Memory B cell (primary cell): ENCODE data around the gene ORM2.

Experiments used
- ATAC-seq: fragments of 150-1000 bp; cut with Tn5 transposase; 2 replicates; pipeline ENCODE4 v1.10.0; 2021; ENCODE audit warnings: low read depth, mild to moderate bottlenecking, moderate library complexity
- DNase-seq, 2 donors: peaks; one replicate each; pipeline ENCODE4 v3.0.0; 2022; ENCODE audit warnings: low spot score in 2 of 2
- H3K27ac Mint-ChIP-seq: one replicate; pipeline ENCODE4 v1.8.0; 2022; ENCODE audit warnings: mild to moderate bottlenecking, moderate library complexity, mixed read lengths
- H3K27me3 Mint-ChIP-seq: one replicate; pipeline ENCODE4 v1.8.0; 2022; ENCODE audit warnings: mixed read lengths
- H3K36me3 Mint-ChIP-seq: one replicate; pipeline ENCODE4 v1.8.0; 2022; ENCODE audit warnings: mild to moderate bottlenecking, mixed read lengths
- H3K4me1 Mint-ChIP-seq: one replicate; pipeline ENCODE4 v1.8.0; 2022; ENCODE audit warnings: mixed read lengths
- H3K4me3 Mint-ChIP-seq: one replicate; pipeline ENCODE4 v1.8.0; 2022; ENCODE audit warnings: mild to moderate bottlenecking, moderate library complexity, mixed read lengths
- H3K9me3 Mint-ChIP-seq: one replicate; pipeline ENCODE4 v1.8.0; 2022; ENCODE audit warnings: mixed read lengths

ORM2 gene

GRCh38 chr9:114338187-114338586 is 8.5 kb downstream of the ORM2 start:
- ATAC-seq (no peak), DNase-seq (no peak)
- Mint-ChIP-seq H3K4me1 (peaks cover 19% of the 10 kb centered on the region), H3K9me3 (no peaks in the 10 kb centered on the region), H3K4me3 (no peak overlapping the region), H3K36me3 (peaks cover 32% of the 10 kb centered on the region), H3K27me3 (no peaks in the 10 kb centered on the region), H3K27ac (no peak overlapping the region)

GRCh38 chr9:114339130-114339908 is 9.7 kb downstream of the ORM2 start:
- ATAC-seq (peak; percentile 78), DNase-seq (peak; percentile 65 to 66)
- H3K27ac Mint-ChIP-seq = peak overlapping the region; percentile 89
- peaks cover 22% of the 10 kb centered on the region for H3K4me1 Mint-ChIP-seq
- no peaks in the 10 kb centered on the region for H3K27me3 Mint-ChIP-seq
- no peak overlapping the region for H3K4me3 Mint-ChIP-seq
- no peaks in the 10 kb centered on the region for H3K9me3 Mint-ChIP-seq
- peaks cover 40% of the 10 kb centered on the region for H3K36me3 Mint-ChIP-seq

- no peak for DNase-seq
- H3K4me3 Mint-ChIP-seq = no peak overlapping the region
- ATAC-seq = no peak
- peaks cover 41% of the 10 kb centered on the region for H3K36me3 Mint-ChIP-seq
- peak overlapping the region; percentile 54 for H3K27ac Mint-ChIP-seq
- H3K9me3 Mint-ChIP-seq = no peaks in the 10 kb centered on the region
- no peaks in the 10 kb centered on the region for H3K27me3 Mint-ChIP-seq
- H3K4me1 Mint-ChIP-seq = peaks cover 25% of the 10 kb centered on the region
Observed at GRCh38 chr9:114341152-114341830, 11.6 kb downstream of the ORM2 start.

GRCh38 chr9:114341991-114342390 is 12.3 kb downstream of the ORM2 start:
- Mint-ChIP-seq H3K4me1 (peaks cover 25% of the 10 kb centered on the region), H3K4me3 (no peak overlapping the region), H3K9me3 (no peaks in the 10 kb centered on the region), H3K27me3 (no peaks in the 10 kb centered on the region), H3K36me3 (peaks cover 43% of the 10 kb centered on the region), H3K27ac (no peak overlapping the region)
- DNase-seq (no peak), ATAC-seq (no peak)

- peaks cover 25% of the 10 kb centered on the region for H3K4me1 Mint-ChIP-seq
- H3K27ac Mint-ChIP-seq = peak overlapping the region; percentile 31
- ATAC-seq (no peak), DNase-seq (no peak)
- no peaks in the 10 kb centered on the region for H3K9me3 Mint-ChIP-seq
- H3K4me3 Mint-ChIP-seq = no peak overlapping the region
- H3K27me3 Mint-ChIP-seq = no peaks in the 10 kb centered on the region
- H3K36me3 Mint-ChIP-seq = peaks cover 41% of the 10 kb centered on the region
Observed at GRCh38 chr9:114342755-114343440, 13.2 kb downstream of the ORM2 start.

- ATAC-seq = no peak
- peak overlapping the region; percentile 82 for H3K27ac Mint-ChIP-seq
- peaks cover 43% of the 10 kb centered on the region for H3K36me3 Mint-ChIP-seq
- H3K4me1 Mint-ChIP-seq = peaks cover 30% of the 10 kb centered on the region
- H3K27me3 Mint-ChIP-seq = no peaks in the 10 kb centered on the region
- no peaks in the 10 kb centered on the region for H3K9me3 Mint-ChIP-seq
- no peak for DNase-seq
- H3K4me3 Mint-ChIP-seq = no peak overlapping the region
Observed at GRCh38 chr9:114343471-114344187, 14.0 kb downstream of the ORM2 start.

GRCh38 chr9:114344188-114344566 is 14.5 kb downstream of the ORM2 start:
- Mint-ChIP-seq H3K27ac (peak overlapping the region; percentile 82), H3K4me3 (no peak overlapping the region), H3K9me3 (no peaks in the 10 kb centered on the region), H3K36me3 (peaks cover 44% of the 10 kb centered on the region), H3K4me1 (peaks cover 34% of the 10 kb centered on the region), H3K27me3 (no peaks in the 10 kb centered on the region)
- ATAC-seq (no peak), DNase-seq (no peak)

GRCh38 chr9:114344692-114345091 is 15.0 kb downstream of the ORM2 start:
- ATAC-seq = no peak
- Mint-ChIP-seq H3K9me3 (no peaks in the 10 kb centered on the region), H3K27me3 (no peaks in the 10 kb centered on the region), H3K4me1 (peaks cover 39% of the 10 kb centered on the region), H3K4me3 (no peak overlapping the region), H3K27ac (peak overlapping the region; percentile 82), H3K36me3 (peaks cover 50% of the 10 kb centered on the region)
- no peak for DNase-seq

GRCh38 chr9:114345493-114346065 is 15.9 kb downstream of the ORM2 start:
- no peaks in the 10 kb centered on the region for H3K27me3 Mint-ChIP-seq
- peak overlapping the region; percentile 45 for H3K27ac Mint-ChIP-seq
- ATAC-seq (no peak), DNase-seq (no peak)
- H3K4me1 Mint-ChIP-seq = peaks cover 41% of the 10 kb centered on the region
- H3K36me3 Mint-ChIP-seq = peaks cover 53% of the 10 kb centered on the region
- H3K4me3 Mint-ChIP-seq = no peak overlapping the region
- no peaks in the 10 kb centered on the region for H3K9me3 Mint-ChIP-seq

GRCh38 chr9:114346146-114346545 is 16.5 kb downstream of the ORM2 start:
- Mint-ChIP-seq H3K9me3 (no peaks in the 10 kb centered on the region), H3K27me3 (no peaks in the 10 kb centered on the region), H3K4me1 (peaks cover 43% of the 10 kb centered on the region), H3K36me3 (peaks cover 54% of the 10 kb centered on the region), H3K27ac (peak overlapping the region; percentile 45), H3K4me3 (no peak overlapping the region)
- no peak for DNase-seq
- no peak for ATAC-seq

GRCh38 chr9:114347675-114348074 is 18.0 kb downstream of the ORM2 start:
- peaks cover 41% of the 10 kb centered on the region for H3K4me1 Mint-ChIP-seq
- H3K27me3 Mint-ChIP-seq = no peaks in the 10 kb centered on the region
- no peak for ATAC-seq
- DNase-seq = no peak
- H3K9me3 Mint-ChIP-seq = no peaks in the 10 kb centered on the region
- no peak overlapping the region for H3K4me3 Mint-ChIP-seq
- H3K27ac Mint-ChIP-seq = peak overlapping the region; percentile 68
- peaks cover 51% of the 10 kb centered on the region for H3K36me3 Mint-ChIP-seq

- H3K27ac Mint-ChIP-seq = peak overlapping the region; percentile 68
- no peaks in the 10 kb centered on the region for H3K9me3 Mint-ChIP-seq
- H3K27me3 Mint-ChIP-seq = no peaks in the 10 kb centered on the region
- ATAC-seq = no peak
- DNase-seq = no peak
- H3K4me3 Mint-ChIP-seq = peak overlapping the region; percentile 48
- peaks cover 47% of the 10 kb centered on the region for H3K36me3 Mint-ChIP-seq
- H3K4me1 Mint-ChIP-seq = peaks cover 41% of the 10 kb centered on the region
Observed at GRCh38 chr9:114348261-114348905, 18.7 kb downstream of the ORM2 start.

GRCh38 chr9:114348906-114349482 is 19.3 kb downstream of the ORM2 start:
- Mint-ChIP-seq H3K27me3 (no peaks in the 10 kb centered on the region), H3K27ac (peak overlapping the region; percentile 68), H3K9me3 (no peaks in the 10 kb centered on the region), H3K36me3 (peaks cover 44% of the 10 kb centered on the region), H3K4me3 (peak overlapping the region; percentile 48), H3K4me1 (peaks cover 38% of the 10 kb centered on the region)
- DNase-seq (peak; percentile 61 to 80), ATAC-seq (peak; percentile 95)
